Stimulated activated CD8-positive, alpha-beta memory T cell treated with anti-CD3 and anti-CD28 coated beads, Interleukin-4, amount 100 ng/mL, for 24 hours (primary cell): Measurements from ENCODE around the gene HPCAL1.

Experiments
- DNase-seq: peaks from one replicate; pipeline ENCODE4 v3.0.0-alpha.2; 2020; ENCODE audit warnings: low read depth

HPCAL1 gene

DNA sequence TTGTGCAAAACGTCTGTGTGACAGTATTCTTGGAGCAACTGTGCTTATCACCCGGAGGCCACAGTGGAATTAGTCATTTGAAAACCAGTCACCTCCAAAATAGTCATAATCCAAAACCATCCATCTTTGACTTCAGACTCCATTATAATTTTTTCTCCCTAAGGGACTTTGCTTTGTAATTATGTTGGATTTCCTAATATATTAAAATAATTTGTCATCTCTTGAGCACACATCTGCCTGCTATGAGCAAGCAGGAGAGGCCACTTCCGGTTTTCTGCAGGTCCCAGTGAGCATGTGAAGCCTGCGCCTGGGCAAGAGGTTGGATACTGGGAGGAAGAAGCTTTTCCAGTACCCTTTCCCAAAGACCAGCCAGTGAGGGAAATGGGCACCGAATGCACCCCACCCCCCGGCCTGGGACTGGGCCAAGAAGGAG is 87.7 kb downstream of the HPCAL1 start:
- DNase-seq = no peak

DNA sequence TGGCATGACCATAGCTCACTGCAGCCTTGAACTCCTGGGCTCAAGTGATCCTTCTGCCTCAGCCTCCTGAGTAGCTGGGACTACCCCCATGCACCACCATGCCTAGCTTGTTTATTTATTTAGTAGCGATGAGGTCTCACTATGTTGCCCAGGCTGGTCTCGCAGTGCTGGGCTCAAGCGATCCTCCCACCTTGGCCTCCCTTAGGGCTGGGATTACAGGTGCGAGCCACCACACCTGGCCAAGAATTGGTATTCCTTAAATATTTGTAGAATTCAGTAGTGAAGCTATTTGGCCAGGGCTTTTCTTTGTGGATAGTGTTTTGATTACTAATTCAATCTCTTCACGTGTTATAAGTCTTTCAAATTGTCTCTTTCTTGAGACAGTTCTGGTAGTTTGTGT is 89.4 kb downstream of the HPCAL1 start:
- DNase-seq = no peak

DNA sequence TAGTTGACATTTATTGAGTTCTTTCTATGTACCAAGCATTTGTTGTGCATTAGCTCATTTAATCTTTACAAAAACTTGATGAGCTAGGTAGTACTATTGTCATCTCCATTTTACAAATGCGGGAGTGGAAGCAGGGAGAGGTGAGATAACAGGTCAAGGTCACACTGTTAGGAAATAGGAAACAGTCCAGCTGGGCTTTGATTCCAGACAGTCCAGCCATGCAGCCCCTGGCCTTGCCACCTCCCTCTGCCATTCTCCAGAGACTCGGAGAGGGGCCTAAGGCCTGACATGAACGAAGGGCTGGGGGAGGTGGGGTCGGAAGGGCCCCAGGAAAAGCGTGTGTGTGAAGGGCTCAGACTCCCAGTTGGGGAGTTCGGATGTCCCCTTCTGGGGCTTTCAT is 89.8 kb downstream of the HPCAL1 start:
- no peak for DNase-seq

DNA sequence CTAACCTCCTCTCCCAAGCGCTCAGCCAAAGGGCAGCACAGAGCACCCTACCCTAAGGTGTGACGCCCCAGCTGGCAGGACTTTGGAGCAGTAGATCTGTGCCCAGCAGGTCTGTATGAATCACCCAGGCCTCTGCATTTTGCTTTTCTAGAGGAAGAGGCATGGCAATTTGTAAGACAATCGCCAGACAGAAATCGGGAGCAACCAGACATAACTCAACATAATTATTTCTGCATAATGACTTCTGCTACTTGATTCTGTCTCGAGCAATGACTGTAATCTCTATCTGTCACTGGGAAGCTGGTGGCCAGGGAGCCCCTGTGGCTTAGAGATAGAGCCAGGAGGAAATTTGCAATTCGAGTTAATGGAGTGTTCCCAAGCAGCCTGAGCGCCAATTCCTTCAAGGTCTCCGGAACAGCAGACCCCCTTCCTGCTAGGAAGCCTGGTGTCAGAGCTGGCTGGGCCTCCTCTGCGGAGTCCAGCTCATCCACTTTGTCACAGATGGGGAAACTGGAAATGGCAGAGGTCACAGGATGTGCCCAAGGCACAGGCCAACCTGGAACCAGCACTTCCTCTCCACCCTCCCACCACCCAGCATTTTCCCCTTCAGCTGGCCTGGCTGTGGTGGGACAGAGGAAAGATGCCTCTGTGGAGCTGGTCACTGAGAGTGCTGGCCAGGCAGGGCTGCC is 90.4 kb downstream of the HPCAL1 start:
- DNase-seq = no peak

DNA sequence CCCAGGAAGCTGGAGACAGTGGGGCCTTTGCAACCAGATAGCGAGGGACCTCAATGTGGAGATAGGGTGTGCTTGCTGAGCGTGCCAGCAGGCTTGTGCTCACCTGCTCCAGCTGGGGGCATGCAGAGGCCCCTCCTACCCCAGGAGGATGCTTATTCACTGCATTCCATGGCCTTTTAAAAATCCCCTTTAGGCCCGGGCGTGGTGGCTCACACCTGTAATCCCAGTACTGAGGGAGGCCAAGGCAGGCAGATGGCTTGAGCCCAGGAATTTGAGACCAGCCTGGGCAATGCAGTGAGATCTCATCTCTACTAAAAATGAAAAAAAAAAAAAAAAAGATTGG is 90.9 kb downstream of the HPCAL1 start:
- no peak for DNase-seq

DNA sequence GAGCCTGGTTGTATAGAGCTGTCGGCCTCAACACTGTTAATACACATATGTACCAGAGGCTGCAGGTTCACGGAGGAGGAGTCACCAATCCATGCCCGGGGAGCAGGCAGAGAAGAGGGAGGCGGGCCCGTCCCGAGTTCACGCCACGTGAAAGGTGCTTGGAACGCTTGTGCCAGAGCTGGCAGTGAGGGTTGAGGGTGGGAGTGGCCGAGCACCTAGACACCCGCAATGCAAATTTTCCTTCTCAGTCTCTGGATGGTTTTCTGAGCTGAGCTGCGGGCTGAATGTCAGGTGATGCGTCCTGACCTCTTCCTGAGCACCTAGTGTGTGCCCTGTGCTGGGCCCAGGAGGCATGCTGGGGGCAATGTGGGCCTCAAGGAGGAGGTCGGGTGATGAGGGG is 93.2 kb downstream of the HPCAL1 start:
- DNase-seq = no peak

DNA sequence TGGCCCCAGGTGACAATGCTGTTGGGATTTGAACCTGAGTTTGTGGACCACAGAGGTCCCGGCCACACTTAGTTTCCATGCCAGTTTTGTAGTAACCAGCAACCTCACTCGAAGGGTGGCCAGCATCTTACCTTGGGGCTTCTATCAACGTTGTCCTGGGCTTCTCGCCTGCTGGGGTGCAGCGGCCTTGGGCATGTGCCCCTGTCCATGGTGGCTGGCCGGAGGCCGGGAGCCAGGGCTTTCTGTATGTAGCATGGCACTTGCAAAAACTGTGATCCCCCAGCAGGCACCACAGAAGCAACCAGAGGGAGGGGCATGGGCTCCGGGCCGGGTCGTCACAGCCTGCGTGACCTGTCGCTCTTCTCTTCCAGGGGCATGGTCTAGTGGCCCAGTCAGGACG is 93.8 kb downstream of the HPCAL1 start:
- no peak for DNase-seq

DNA sequence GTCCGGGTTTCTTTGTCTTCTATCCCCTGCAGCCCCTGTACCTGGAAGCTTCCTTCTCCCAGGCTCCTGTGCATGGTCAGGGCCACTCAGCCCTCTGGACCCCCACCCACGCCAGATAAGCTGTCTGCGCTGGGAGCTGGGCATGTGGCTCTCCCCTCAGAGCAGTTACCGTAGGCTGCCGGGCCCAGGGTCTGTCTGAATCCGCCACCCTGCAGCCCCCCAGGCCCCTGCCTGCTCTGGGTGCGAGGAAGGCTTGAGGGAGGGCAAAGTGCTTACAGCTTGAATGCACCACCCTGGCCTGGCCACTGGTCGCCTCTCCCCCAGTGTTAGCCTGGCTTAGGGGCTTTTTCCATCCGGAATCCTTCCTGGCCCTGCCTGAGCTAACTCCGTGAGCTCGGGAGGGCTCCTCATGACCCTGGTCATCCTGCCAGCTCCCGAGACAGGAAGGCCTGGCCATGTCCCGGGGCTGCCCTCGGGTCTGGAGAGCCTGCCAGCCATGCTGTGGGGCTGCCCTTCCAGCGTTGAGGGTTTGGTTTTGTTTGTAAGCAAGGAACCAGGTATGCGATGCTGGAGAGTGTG is 94.7 kb downstream of the HPCAL1 start:
- no peak for DNase-seq

DNA sequence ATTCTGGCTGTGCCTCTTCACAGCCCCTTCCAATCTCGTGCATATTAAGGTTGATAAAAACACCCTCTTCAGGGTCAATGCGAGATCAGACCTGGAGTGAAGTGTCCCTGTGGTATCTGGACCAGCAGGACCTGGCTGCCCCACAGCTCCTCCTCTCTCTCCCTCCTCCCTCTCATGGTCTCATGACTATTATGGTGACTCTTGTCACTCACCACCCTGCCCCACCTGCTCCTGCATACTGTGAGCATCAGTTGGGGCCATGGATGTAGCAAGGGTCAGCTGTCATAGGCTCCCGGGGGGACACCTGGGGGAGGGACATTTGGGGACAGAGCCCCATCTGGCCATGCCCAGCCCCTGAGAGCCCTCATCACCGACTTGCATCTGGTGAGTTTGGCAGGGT is 95.2 kb downstream of the HPCAL1 start:
- no peak for DNase-seq

DNA sequence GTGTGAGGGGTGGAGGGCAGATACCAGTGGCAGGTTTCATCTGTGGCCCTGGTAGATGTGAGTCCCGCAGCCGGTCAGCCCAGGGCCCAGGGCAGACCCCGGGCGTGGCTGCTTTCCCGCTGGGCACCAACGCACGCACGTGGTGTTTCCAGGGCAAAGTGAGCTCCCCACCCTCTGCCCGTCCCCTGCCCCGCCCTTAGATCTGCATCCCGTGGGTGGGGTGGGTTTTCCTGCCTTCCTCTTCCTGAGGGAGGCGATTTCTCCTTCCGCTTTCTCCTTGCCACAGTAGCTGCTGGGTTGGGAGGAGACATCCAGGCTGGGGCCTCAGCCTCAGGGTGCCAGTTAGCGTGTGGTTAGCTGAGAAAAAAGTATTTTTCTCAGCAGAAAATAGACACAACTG is 95.8 kb downstream of the HPCAL1 start:
- no peak for DNase-seq

DNA sequence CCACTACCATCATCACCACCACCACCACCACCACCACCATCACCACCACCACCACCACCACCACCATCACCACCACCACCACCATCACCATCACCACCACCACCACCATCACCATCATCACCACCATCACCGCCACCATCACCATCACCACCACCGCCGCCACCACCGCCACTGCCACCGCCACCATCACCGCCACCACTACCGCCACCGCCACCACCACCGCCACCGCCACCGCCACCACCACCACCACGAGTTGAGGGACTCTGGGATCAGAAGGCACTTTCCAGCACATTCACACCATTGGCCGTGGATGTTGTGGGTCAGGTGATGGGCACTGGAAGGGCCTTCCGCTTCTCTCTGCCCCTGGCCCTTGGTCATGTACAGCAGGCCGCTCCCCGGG is 96.7 kb downstream of the HPCAL1 start:
- DNase-seq = no peak

DNA sequence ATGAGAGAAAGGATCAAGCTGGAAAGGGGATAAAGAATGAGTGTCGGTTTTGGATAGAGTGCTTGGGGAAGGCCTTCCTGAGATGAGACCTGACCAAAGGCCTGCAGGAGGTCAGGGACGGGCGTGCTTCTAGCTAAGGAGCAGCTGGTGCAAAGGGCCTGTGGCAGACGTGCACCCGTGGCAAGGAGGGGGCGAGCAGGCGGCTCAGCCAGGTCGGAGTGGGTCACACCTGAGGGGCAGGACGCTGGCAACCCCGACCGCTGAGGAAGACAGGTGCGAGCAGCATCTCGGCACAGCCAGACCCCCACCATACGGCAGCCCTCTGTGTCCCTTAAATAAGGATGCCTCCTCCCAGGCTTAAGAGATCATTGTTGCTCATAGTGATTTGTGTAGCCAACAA is 97.3 kb downstream of the HPCAL1 start:
- no peak for DNase-seq

DNA sequence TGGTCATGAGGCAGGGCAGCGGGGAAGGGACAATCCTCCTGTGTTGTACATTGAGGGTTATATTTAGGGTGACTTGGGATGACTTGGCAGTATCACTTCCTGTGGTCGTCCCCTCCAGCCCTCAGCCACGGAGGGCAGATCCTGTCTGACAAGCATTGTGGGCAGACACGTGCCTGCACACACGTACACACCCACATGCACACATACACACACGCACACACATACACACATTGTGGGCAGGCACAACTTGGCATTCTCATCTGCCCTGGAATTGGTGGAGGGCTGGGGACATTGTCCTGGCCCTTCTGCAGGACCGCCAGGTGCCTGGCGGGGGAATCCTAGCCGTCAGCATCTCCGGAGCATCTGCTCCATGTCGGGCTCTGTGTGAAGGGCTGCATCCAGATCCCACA is 97.9 kb downstream of the HPCAL1 start:
- peak; percentile 22 for DNase-seq

DNA sequence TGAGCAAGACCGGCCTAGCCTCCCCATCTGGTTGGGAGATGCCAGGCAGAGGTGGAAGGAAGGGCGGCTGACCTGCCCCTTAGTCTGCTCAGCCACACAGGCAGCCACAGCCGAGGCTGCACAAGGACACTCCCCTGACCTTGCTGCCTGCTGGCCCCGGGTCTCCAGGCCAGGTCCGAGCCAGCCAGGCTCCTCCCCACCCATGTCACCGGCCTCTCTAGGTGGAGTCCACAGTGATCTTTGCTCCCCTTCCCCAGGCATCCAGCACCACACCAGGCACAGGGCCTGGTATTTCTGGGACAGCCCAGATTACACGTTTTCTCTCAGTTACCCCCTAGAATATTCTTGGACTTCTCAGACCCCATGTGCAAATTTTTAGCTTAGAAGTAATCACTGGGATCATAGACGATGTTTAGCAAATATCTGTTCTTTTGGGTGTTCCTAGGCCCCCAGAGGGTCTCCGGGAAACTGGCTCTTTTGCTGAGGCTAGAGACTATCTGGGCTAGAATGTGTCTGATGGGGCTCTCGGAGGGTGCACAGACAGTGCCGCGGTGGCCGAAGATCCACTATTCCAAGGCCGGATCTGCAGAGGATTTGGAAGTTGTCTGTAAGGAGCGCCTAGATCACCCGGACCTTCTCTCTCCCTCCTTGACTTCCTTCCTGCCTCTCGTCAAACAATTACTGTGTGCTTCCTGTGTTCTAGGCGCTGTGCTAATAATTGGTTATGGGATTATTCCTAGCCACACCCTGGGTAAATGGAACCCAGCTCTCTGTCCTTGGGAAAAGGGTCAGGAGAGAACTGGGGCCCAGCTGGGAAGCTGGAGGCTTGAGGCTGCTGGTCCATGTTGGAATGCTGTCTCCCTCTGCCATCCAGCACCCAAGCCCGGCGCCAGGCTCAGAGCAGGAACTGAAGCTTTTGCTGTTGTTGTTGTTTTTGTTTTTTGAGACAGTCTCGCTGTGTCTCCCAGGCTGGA is 98.6 kb downstream of the HPCAL1 start:
- no peak for DNase-seq

DNA sequence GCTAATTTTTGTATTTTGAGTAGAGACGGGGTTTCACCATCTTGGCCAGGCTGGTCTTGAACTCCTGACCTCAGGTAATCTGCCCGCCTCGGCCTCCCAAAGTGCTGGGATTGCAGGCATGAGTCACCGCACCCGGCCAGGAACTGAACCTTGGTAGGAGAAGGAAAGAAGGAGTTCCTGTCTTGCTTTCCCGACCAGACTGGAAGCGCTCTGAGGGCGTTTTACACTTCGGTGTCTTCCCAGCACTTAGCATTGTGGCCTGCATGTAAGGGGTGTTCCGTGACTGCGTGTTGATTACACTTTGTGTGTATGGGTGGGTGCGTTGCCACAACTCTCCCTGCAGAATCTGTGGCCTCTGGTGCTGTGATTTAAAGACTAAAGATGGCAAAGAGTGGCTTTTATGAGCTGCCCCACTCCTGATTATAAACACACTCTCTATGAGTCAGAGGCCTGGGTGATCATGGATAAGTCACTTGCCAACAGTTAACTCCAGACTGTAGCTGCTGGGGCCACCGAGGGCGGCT is 99.4 kb downstream of the HPCAL1 start:
- DNase-seq = no peak

DNA sequence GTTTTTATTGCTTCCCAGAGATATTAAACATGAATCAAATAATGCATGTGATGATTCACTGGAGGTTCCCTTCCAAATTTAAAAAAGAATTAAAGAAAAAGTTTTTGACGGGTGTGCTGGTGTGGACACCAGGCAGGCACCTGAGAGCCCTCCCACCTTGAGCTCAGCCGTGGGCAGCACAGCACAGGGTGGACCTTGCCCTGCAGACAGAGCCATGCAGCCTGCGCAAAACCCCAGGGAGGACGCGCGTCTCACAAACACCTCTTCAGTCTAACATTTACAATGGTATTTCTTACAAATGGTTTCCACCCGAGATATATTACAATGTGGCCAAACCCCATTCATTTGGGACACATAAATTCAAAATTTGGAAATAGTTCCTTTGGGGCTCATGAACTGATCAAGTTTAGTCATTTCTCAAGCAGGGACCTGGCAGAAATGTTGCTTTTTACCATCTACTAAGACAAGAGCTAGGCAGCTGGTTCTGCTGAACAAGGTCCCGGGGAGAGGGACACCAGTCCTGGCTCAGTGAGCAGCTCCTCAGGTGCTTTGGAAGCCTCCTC is 100.0 kb downstream of the HPCAL1 start:
- no peak for DNase-seq

DNA sequence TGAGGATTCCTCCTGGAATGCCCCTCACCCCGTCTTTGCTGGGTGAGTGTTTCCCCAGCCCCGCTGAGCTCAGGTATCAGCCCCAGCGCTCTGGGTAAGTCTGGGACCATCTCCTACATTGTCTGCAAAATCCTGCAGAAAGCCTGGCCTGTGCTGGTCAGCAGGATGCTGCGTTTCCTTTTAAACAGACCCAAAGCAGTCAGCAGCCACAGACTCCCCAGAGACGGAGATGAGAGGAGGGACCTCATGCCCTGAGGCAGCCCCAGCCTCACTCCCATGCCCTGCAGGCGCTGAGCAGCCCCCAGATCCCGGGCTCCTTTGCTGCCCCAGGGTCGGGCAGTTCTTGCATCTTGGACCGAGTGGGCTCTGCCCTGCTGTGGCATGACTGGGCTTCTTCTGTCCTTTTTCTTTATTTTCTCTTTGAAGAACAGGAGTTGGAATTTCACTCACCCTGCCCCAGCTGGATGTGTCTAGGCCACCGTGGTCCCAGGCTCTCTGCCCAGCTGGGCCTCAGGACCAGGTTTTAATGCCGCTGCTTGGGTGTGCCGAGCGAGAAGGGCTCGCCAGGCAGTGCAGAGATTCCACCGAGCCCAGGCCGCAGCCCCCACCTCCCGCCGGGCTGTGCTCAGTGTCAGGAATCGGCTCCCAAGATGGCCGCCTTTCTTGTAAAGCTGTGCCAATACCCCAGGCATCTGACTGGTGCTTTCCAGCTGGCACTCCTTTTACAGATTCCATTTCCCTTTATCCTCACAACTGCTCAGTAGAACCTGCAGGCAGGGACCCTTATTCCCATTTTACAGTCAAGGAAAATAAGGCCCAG is 101.8 kb downstream of the HPCAL1 start:
- no peak for DNase-seq

DNA sequence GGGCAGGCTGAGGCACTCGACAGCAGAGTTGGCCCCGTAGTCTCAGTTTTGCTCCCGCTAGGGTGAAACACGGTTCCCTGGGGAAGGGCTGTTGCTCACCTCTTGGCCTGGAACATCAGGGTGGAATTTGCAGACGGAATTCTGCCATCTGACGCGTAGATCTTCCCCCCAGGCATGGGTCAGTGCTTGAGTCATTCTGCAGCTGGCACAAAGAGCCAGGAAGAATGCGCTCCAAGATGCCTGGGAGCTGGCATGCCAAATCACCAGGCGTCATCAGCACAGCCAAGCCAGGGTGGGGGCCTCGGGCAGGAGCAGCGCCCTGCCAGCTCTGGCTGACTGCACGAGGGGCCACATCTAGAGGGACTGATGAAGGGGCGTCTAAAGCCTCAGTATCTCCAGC is 102.7 kb downstream of the HPCAL1 start:
- no peak for DNase-seq

DNA sequence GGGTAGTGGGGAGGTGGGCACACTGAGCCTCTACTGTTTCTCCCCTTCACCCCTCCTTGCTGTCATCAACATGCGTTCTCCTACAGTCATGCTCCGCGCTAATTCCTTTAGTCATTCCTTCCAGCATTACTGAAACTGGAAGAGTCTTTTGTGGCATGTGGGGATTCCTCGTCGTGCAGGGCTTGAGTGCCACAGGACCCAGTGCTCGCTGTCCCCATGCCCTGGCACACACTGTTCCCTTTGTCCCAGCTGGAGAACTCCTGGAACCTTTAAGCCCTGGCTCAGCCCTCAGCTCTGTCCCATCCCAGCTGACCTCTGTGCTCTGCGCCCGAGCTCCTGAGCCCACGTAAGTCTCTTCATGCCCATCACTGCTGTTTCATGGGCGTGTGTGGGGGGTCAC is 103.3 kb downstream of the HPCAL1 start:
- no peak for DNase-seq

DNA sequence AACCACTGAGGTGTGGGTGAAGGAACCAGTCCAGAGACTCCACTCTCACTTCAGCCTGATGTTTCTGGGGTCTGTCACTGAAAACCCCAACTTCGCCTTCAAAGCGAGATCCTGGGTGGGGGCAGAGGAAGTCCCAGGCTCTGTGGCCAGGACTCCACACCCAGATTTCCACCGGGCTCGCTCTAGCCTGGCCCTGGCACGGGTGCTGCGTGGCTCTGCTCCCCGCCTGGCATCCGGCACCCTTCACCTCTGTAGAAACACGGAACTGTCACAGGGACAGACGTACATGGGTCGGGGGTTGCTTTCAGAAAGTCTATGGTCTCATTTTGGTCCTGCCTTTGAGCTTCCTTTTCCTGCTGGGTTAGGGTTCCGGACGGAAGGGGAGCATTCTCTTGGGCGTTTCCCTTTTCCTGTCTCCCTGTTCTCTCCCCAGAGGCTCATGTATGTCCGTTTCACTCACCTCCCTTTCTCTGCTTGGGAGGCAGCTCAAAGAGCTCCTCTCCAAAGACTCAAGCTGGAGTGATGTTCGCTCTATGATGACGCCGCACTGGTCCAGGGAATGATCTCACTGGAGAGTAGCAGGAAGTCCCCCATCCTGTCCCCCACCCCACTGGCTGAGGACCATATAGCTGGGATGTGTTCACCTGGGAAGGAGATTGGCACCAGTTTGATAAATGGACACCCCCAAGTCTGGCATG is 103.9 kb downstream of the HPCAL1 start:
- DNase-seq = no peak

DNA sequence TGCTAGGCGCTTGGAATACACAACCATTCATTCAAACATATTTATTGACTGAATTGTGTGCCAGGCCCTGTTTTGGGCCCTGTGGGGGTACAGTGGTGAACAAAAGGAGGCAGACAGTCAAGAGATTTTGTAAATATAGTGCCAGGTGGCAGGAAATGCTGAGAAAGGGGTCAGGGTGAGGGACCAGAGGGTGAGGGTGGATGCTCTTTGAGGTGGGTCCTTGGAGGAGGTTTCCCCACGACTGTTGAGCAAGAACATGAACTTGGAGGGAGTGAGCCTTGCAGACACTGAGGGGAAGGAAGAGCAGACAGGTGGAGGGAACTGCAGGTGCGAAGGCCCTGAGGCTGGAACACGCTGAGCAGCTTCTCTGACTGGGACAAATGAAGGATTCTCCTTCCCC is 104.7 kb downstream of the HPCAL1 start:
- DNase-seq = no peak
